Naive B cell (primary cell): Measurements from ENCODE around the gene PPM1L. TPM values are rescaled to one million over a fixed set of nuclear protein-coding genes. Genes with fewer than 3 reads are reported as not detected.
"Not testable (repeated sequence)": the region's sequence is repeated elsewhere in the genome, so short reads cannot be mapped to it uniquely, and the experiment has no call there.

ENCODE experiments used
- ATAC-seq, 2 donors: fragments of 150-1000 bp; cut with Tn5 transposase; 2 replicates each; pipeline ENCODE4 v1.10.0; 2021; ENCODE audit warnings: low read depth in 2 of 2, mild to moderate bottlenecking in 2 of 2, moderate library complexity in 2 of 2
- DNase-seq: peaks from one replicate; pipeline ENCODE4 v3.0.0; 2022
- H3K27ac Mint-ChIP-seq, 6 donors: one replicate each; pipeline ENCODE4 v1.8.0; 2020 to 2022; ENCODE audit warnings: mild to moderate bottlenecking in 6 of 6, mixed read lengths in 6 of 6, moderate library complexity in 5 of 6, inconsistent platforms in 2 of 6
- H3K27me3 Mint-ChIP-seq, 3 donors: one replicate each; pipeline ENCODE4 v1.8.0; 2021 to 2022; ENCODE audit warnings: mixed read lengths in 3 of 3, mild to moderate bottlenecking in 1 of 3
- H3K36me3 Mint-ChIP-seq, 2 donors: one replicate each; pipeline ENCODE4 v1.8.0; 2020 to 2022; ENCODE audit warnings: mixed read lengths in 2 of 2, inconsistent platforms in 1 of 2, mild to moderate bottlenecking in 1 of 2
- H3K4me1 Mint-ChIP-seq, 3 donors: one replicate each; pipeline ENCODE4 v1.8.0; 2020 to 2022; ENCODE audit warnings: mixed read lengths in 3 of 3, inconsistent platforms in 1 of 3, mild to moderate bottlenecking in 1 of 3, moderate library complexity in 1 of 3
- H3K4me3 Mint-ChIP-seq, 8 donors: one replicate each; pipeline ENCODE4 v1.8.0; 2020 to 2022; ENCODE audit warnings: mild to moderate bottlenecking in 8 of 8, mixed read lengths in 8 of 8, moderate library complexity in 8 of 8, inconsistent platforms in 2 of 8
- H3K9me3 Mint-ChIP-seq, 7 donors: one replicate each; pipeline ENCODE4 v1.8.0; 2020 to 2022; ENCODE audit warnings: mixed read lengths in 7 of 7, mild to moderate bottlenecking in 5 of 7, inconsistent platforms in 2 of 7, moderate library complexity in 1 of 7
- polyA plus RNA-seq, 6 donors: library from polyadenylated mRNA; unstranded; fragments of 300-500 nt; fragmentation: Illumina TruSeq; gene quantifications; one replicate each; pipeline ENCODE4 v1.2.3, GENCODE V29; 2021; ENCODE audit warnings: low read depth in 6 of 6

Gene PPM1L
- polyA plus RNA-seq, 6 donors from 2014 or later, result 0.49 to 2.4 (median 2.1) TPM; not detected in 1

- ATAC-seq (no peak), DNase-seq (no peak)
- no peaks in the 10 kb centered on the region for H3K27me3 Mint-ChIP-seq
- H3K27ac Mint-ChIP-seq, result no peak overlapping the region
- peaks cover 0 to 13% (median 7%) of the 10 kb centered on the region in 7 donors for H3K9me3 Mint-ChIP-seq
- H3K4me3 Mint-ChIP-seq, result no peak overlapping the region
- H3K36me3 Mint-ChIP-seq, result no peaks in the 10 kb centered on the region
- H3K4me1 Mint-ChIP-seq, result no peaks in the 10 kb centered on the region
These were observed 259.1 kb downstream of the PPM1L start for GRCh38 chr3:161014843-161015749.

- Mint-ChIP-seq H3K4me1 (no peaks in the 10 kb centered on the region), H3K4me3 (no peak overlapping the region), H3K36me3 (peaks cover 0 to 5% of the 10 kb centered on the region in 2 donors), H3K9me3 (peaks cover 0 to 23% (median 12%) of the 10 kb centered on the region in 7 donors), H3K27me3 (no peaks in the 10 kb centered on the region), H3K27ac (no peak overlapping the region)
- ATAC-seq, result no peak
- no peak for DNase-seq
These were observed 260.6 kb downstream of the PPM1L start for GRCh38 chr3:161016417-161017313.

GRCh38 chr3:161017971-161018370 is 261.9 kb downstream of the PPM1L start:
- no peaks in the 10 kb centered on the region for H3K27me3 Mint-ChIP-seq
- H3K9me3 Mint-ChIP-seq, result peaks cover 2 to 30% (median 17%) of the 10 kb centered on the region in 7 donors
- H3K4me3 Mint-ChIP-seq, result no peak overlapping the region
- H3K36me3 Mint-ChIP-seq, result peaks cover 0 to 9% of the 10 kb centered on the region in 2 donors
- ATAC-seq (no peak), DNase-seq (no peak)
- no peaks in the 10 kb centered on the region for H3K4me1 Mint-ChIP-seq
- H3K27ac Mint-ChIP-seq, result no peak overlapping the region

GRCh38 chr3:161020256-161020655 is 264.2 kb downstream of the PPM1L start:
- no peak for ATAC-seq
- Mint-ChIP-seq H3K27me3 (no peaks in the 10 kb centered on the region), H3K27ac (no peak overlapping the region), H3K36me3 (peaks cover 0 to 18% of the 10 kb centered on the region in 2 donors), H3K4me1 (no peaks in the 10 kb centered on the region), H3K4me3 (no peak overlapping the region), H3K9me3 (peaks cover 7 to 40% (median 23%) of the 10 kb centered on the region in 7 donors)
- DNase-seq, result no peak

- no peak overlapping the region for H3K27ac Mint-ChIP-seq
- no peaks in the 10 kb centered on the region for H3K4me1 Mint-ChIP-seq
These were observed 269.9 kb downstream of the PPM1L start for GRCh38 chr3:161025911-161026310.

GRCh38 chr3:161026612-161027510 is 270.8 kb downstream of the PPM1L start:
- DNase-seq, result no peak
- Mint-ChIP-seq H3K9me3 (peaks cover 4 to 17% (median 15%) of the 10 kb centered on the region in 7 donors), H3K27me3 (no peaks in the 10 kb centered on the region), H3K4me1 (no peaks in the 10 kb centered on the region), H3K27ac (no peak overlapping the region), H3K4me3 (no peak overlapping the region), H3K36me3 (peaks cover 0 to 12% of the 10 kb centered on the region in 2 donors)
- ATAC-seq, result no peak

More at GRCh38 chr3:161025911-161026310, 269.9 kb downstream of the PPM1L start:
- no peak overlapping the region for H3K4me3 Mint-ChIP-seq
- H3K36me3 Mint-ChIP-seq, result peaks cover 0 to 16% of the 10 kb centered on the region in 2 donors
- no peak for DNase-seq
- ATAC-seq, result no peak
- H3K27me3 Mint-ChIP-seq, result no peaks in the 10 kb centered on the region
- peaks cover 5 to 25% (median 18%) of the 10 kb centered on the region in 7 donors for H3K9me3 Mint-ChIP-seq

- ATAC-seq (no peak), DNase-seq (no peak)
- Mint-ChIP-seq H3K36me3 (peaks cover 0 to 2% of the 10 kb centered on the region in 2 donors), H3K27ac (no peak overlapping the region), H3K4me1 (no peaks in the 10 kb centered on the region), H3K27me3 (no peaks in the 10 kb centered on the region), H3K9me3 (peaks cover 0 to 14% (median 11%) of the 10 kb centered on the region in 7 donors), H3K4me3 (no peak overlapping the region)
These were observed 272.6 kb downstream of the PPM1L start for GRCh38 chr3:161028555-161029153.

- DNase-seq (no peak), ATAC-seq (no peak)
- Mint-ChIP-seq H3K27ac (no peak overlapping the region), H3K9me3 (peaks cover 0 to 17% (median 9%) of the 10 kb centered on the region in 7 donors), H3K27me3 (no peaks in the 10 kb centered on the region), H3K4me3 (no peak overlapping the region), H3K4me1 (peaks cover 11 to 18% (median 14%) of the 10 kb centered on the region in 3 donors), H3K36me3 (no peaks in the 10 kb centered on the region)
These were observed 275.1 kb downstream of the PPM1L start for GRCh38 chr3:161031134-161031533.

- ATAC-seq (peak; percentile 61 to 72), DNase-seq (peak; percentile 6)
- peaks cover 1 to 17% (median 7%) of the 10 kb centered on the region in 7 donors for H3K9me3 Mint-ChIP-seq
- peak overlapping the region in 3 of 6 donors; percentile 47 to 62 (median 56) for H3K27ac Mint-ChIP-seq
- not testable (repeated sequence) for H3K36me3 Mint-ChIP-seq, H3K27me3 Mint-ChIP-seq
- peak overlapping the region in 5 of 8 donors; percentile 23 to 59 (median 29) for H3K4me3 Mint-ChIP-seq
- H3K4me1 Mint-ChIP-seq, result peaks cover 11 to 18% (median 14%) of the 10 kb centered on the region in 3 donors
These were observed 279.0 kb downstream of the PPM1L start for GRCh38 chr3:161034913-161035550.

- peaks cover 0 to 4% (median 0%) of the 10 kb centered on the region in 3 donors for H3K27me3 Mint-ChIP-seq
- peaks cover 1 to 17% (median 7%) of the 10 kb centered on the region in 7 donors for H3K9me3 Mint-ChIP-seq
- H3K4me1 Mint-ChIP-seq, result peaks cover 11 to 18% (median 14%) of the 10 kb centered on the region in 3 donors
- DNase-seq (no peak), ATAC-seq (peak in 1 of 2 donors; percentile 47)
- peak overlapping the region in 1 of 6 donors; percentile 21 for H3K27ac Mint-ChIP-seq
- no peaks in the 10 kb centered on the region for H3K36me3 Mint-ChIP-seq
- H3K4me3 Mint-ChIP-seq, result peak overlapping the region in 1 of 8 donors; percentile 24
These were observed 279.7 kb downstream of the PPM1L start for GRCh38 chr3:161035711-161036110.

GRCh38 chr3:161038725-161039124 is 282.7 kb downstream of the PPM1L start:
- H3K27ac Mint-ChIP-seq, result no peak overlapping the region
- peaks cover 0 to 4% of the 10 kb centered on the region in 2 donors for H3K36me3 Mint-ChIP-seq
- DNase-seq (no peak), ATAC-seq (no peak)
- peaks cover 11 to 18% (median 14%) of the 10 kb centered on the region in 3 donors for H3K4me1 Mint-ChIP-seq
- no peak overlapping the region for H3K4me3 Mint-ChIP-seq
- peaks cover 0 to 4% (median 0%) of the 10 kb centered on the region in 3 donors for H3K27me3 Mint-ChIP-seq
- peaks cover 0 to 5% (median 0%) of the 10 kb centered on the region in 7 donors for H3K9me3 Mint-ChIP-seq
